EH (cell line): ENCODE measurements around the gene IL21R.
A peak's percentile ranks its signal among the peaks of the same experiment; 100 is the strongest.

Source experiments
- DNase-seq: peaks from one replicate; pipeline ENCODE4 v3.0.0-alpha.2; 2015; ENCODE audit warnings: low read depth

IL21R gene

GRCh38 chr16:27462846-27463682 is 61.1 kb downstream of the IL21R start:
- no peak for DNase-seq

DNA sequence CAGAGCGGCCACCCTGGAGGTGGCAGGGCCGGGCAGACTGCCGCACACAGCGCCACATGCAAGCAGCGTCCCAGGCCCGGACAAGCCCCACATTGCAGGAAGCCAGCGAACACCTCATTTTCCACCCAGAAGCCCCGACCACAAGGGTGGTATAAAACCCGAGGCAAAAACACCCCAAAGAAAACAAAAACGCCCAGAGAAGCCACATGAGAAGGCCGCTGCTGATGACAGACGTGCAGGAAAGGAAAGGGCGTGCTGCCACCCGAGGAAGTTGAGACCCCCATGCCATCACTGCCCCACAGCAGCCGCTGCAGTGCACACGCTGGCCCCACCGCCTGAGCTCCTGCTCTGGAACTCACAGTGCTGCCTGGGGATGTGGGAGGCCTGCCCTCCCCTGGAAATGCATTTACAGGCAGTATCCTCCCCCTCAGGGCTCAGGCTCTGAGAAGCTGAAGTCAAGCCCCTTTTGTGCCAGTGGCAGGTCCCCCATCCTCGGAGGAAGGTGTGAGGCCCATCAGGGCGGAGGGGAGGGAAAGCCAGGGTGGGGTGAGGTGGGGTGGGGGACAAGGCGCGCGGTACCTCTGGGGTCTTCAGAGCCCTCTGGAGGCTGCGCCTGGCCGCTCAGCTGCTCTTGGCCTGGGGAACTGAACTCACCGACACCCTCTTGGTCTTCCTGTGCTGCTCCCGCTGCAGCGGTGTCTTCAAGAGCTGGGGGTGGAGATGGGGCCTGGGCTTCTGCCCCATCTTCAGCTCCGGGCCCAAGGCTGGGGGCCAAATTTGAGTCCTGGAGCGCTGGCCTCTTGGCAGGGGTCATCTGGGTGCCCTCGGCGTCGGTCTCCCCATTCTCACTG is 62.0 kb downstream of the IL21R start:
- DNase-seq = no peak

DNA sequence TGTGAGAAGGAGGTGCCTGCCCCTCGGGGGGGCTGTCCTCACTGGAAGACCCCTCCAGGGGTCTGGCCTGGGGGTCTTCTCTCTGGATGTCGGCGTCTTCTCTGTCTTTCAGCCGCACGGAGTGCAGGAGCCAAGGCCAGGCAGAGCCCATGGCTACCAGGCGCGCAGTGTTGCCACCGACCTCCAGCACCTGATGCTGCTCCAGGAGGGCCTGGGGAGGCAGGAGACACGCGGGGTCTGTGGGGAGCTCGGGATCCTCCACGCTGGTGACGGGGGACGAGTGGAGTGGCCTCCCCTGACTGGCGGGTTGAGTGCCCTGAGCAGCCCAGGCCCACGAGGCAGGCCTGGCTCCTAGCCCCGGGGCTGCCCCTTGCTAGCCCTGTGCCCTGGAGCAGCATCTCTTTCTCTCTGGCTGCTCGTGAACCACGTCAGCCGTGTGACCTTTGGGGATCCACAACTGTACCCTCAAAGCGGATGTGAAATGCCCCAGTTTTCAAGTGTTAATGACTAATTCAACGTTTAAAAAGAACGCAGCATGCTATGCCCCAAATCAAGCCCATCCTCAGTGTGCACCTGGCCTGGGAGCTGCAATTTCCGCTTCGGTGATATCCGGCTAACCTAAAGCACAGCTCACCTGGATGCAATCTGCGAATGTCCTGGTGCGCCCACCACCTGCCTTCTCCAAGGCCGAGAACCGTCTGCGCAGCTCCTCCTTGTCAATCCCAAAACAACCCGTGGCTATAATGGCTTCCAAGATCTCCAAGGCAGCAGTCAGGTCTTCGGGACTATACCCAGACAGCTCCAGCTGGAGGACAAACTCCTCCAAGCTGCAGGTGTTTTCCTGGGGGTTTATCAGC is 62.9 kb downstream of the IL21R start:
- DNase-seq = no peak

DNA sequence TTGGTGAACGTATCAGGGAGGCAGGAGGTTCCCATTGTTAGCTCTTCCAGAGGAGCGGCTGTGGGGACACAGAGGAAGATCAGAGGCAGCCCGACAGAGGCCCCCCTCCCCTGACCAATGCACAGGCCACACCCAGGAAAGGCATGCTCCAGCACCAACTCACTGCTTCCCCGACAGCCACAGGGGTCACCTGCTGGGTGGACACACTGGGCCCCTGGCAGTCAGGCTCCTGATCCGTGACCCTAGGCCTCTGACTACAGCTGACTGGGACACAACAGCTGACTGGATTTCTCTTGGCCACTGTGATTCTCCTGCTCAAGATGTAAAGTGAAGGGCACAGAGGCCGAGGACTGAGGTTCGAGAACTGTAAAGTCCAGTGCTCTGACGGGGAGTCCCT is 63.5 kb downstream of the IL21R start:
- no peak for DNase-seq

DNA sequence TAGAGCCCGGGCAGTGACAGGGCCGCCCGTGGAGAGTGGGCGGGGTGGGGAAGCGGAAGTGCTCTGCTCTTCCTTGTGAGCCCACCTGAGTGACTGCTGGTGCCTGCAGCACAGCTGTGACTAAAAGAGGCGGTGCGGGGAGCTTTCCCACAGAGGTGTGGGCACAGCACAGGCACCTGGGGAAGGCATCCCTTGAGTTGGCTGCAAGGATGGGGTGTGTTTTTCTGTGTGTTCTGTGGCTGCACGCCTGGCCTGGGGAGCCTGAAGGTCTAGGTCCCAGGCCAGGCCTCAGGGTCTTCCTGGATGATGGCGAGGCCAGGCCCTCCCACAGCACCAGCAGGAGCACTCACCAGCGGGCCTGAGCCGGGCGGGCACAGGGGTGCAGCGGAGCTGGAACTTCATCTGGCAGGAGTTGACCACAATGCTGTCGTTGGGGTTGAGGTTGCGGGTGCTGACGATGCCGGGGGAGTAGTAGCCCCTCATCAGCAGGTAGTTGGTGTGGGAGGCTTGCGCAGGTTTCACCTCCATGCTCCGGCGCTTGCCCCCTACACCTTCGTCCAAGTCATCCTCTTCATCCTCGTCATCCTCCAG is 67.1 kb downstream of the IL21R start:
- no peak for DNase-seq

DNA sequence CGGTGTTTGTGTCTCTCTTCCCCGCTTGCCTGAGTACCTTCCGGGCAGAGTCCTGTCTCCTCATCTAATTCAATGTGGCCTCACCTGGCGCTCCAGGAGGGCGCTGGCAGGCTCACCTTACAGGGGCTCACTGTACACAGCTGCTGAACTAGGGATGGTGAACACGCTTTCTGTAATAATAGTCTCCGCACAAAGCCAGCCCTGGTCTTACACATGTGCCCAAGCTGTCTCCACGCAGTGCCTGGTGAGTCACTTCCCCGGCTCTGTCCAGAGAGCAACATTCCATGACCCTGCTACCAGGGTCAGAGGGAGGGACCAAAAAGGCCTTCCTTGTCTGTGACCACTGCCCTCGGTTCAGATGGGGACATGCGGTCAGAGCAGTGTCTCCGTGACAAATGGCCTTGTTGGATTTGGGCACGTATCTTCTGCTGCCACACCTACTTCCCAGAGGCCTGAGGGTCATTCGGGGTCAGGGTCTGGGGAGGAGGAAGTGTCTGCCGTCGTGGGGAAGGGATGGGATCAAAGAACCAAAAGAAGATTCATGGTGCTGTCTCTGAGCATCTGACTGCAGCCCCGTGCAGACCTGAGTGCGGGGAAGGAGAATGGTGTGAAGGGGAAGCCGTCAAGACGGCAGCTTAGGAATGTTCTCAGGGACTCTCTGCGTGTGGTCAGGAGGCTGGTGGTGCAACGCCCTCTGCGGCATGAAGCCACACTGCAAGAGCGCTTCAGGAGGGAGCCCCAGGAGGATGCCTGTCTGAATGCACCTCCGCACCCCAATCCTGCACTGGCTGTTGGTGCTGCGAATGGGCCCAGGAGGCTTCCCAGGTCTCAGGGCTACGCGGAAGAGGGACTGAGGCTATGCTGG is 68.8 kb downstream of the IL21R start:
- DNase-seq = peak; percentile 81

- no peak for DNase-seq
These were observed 69.7 kb downstream of the IL21R start for GRCh38 chr16:27471661-27472060.

GRCh38 chr16:27472091-27473020 is 70.4 kb downstream of the IL21R start:
- no peak for DNase-seq

DNA sequence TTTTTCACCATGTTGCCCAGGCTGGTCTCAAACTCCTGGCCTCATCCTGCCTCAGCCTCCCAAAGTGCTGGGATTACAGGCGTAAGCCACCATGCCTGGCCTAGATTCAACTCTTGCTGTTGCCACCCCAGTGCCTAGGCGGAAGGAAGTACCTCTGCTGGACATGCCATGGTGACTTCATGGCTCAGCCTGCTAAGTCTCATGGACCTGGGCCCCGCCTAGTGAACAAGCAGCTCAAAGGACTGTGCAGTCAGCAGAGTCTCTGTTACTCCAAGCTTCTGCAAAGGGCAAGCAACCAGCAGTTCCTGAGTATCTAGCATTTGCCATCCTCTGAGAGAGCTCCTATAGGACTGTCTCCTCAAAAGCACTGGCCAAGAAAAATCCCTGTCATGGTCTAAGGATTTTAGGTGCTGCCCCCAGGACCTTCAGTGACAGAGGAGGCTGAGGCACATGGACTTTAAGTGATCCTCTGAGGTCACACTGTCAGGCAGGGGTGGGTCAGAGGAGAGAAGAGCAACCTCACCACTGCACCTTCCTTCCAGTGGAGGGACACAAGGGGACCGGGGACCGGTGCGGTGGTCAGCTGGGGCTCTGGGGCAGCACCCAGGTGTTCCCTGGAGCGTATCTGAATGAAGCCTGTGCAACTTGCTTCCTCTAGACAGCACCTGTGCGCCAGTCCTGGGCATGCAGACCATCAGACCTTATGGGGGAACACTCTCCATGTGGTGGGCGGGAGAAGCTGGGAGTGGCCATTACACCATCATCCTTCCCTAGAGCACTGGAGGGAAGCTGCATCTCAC is 71.3 kb downstream of the IL21R start:
- DNase-seq = no peak

DNA sequence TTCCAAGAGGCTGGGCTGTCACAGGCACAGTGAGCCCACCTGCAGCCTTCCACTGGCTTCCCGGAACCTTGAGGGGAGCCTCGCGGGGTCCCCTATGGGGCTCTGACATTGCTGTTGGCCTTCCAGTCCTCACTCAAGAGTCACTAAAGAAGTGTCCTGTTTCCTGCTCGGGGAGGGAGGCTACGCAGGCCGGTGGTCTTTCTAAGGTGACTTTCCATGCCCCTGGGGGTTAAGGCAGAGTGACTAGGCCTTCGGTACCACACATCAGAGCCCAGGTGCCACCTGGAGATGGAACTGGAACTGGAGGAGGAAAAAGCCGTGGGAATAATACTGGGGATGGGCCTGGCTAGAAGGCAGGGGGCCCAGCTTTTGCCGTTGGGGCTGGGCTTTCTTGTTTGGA is 72.1 kb downstream of the IL21R start:
- DNase-seq = no peak

DNA sequence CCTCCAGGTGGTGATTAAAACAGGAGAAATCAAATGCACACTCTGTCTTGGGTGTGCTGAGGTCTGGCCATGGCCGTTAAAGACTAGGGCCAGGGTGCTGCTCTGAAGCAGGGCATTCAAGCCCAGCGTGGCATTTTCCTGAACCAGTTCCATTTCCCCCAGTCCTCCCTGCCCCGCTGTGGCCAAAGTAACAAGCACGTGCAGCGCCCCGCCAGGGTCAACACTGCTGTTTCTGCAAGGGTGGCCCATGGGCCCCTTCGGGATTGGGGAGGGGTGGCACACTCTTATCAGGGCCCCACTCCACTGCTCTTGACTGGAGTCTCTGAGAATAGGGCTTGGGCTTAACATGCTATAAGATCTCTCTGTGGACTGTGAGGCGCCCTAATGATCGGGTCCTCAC is 72.9 kb downstream of the IL21R start:
- no peak for DNase-seq

- peak; percentile 96 for DNase-seq
These were observed 73.6 kb downstream of the IL21R start for GRCh38 chr16:27475561-27475960.

- DNase-seq = peak; percentile 20
These were observed 74.3 kb downstream of the IL21R start for GRCh38 chr16:27476240-27476639.

DNA sequence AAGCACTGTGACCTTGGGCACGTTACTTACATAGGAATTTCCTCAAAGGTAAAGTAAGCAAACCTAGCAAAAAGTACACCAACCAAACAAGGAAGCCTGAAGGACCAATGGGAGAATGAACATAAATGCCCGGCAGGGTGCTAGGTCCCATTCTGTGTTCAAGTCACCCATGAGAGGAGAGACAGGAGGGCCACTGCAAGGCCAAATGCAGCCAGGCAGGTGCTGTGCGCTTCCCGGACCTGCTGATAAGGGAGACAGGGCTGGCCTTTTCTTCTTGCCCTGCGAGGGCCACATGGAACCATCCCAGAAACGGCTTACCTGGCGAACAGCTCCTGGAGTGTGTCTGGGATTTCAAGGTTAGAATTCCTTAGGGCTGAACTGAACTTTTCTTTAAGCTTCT is 78.8 kb downstream of the IL21R start:
- no peak for DNase-seq

DNA sequence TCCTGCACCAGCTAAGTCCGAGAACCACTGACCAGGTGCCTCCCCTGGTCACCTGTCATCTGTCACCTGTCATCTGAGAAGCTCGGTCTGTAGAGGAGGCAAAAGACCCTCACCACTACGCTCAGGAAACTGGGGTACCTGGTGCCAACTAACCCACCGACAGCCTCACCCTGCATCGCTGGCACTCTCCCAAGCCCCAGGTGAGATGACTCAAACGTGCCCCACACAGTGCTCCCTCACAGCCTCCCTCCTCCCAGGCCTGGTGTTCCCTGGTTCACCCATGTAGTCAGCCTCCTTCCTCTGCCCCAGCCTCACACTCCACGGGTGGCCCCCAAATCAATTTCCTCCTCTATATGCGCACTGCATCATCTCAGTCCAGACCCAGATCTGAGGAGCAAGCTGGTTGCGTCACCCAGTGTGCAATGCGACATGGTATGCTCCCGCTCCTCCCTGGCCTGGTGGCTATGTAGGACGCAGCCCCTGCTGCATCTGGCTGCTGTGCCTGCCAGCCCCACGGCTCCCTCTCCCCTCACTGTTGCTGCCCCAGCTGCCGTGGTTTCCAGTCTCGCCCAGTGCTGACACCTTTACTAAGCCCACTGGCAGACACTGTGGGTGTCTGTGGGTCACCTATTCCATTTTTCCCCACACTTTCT is 79.4 kb downstream of the IL21R start:
- DNase-seq = no peak

DNA sequence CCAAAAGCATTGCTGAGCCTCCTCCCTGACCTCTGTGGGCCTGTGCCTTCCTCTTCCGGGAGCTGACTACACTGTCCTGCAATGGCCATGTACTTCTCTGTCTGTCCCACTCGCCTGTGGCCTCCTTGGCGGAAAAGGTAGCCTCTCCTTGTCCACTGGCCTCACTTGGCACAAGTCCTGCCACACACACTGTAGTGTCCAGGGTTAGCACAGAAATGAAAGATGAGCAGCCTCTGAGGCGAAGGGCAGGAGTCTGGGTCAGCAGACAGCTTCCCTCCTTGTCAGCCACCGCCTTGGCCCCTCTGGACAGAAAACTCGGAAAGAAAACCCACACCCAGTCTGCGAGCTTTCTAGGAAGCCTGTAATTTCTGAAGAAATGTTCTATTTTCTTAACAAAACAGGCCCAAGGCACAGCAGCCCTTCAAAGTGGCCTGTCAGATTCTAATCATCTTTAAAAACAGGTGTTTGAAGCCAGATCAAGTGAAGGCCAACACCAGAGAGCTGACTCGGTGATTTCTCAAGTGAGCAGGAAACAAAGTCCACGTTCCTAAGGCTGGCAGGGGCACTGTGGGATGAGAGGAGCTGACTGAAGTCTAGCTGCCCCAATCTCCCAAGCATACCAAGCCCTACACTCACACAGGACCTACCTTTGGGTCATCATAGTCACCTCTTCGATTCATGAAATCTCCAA is 80.6 kb downstream of the IL21R start:
- DNase-seq = no peak

DNA sequence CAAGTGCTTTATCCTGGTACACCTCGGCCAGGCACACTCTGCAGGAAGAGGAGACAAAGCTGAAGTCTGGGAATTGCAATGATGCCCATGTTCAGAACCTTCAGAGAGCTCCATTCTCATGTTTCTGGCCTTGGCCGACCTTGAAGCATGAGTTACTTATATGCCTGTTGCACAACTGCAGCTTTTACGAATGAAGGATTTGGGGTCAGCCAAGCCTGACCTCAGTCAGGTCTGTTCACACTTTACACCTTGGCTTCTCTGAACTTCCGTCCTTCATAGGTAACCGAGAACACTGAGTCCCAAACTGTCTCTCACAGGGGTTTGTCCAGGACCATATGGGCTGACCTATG is 81.1 kb downstream of the IL21R start:
- DNase-seq = no peak

DNA sequence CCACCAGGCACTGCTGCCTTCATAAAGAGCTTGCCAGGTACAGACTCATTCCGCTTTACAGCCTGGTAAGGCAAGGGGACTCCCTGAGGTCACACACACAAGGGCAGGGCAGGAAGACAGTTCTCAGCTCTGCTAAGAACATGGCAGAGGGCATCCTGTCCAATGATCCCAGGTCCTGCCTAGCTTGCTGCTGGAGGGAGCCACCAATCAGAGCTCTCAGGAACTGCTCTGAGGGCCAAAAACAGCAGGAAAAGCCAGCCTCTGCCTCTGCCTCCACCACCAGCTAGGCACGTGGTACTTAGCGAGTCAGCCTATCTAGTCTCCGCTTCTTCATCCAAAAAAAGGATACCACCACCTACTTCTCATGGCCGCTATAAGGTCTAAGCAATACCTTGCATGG is 81.7 kb downstream of the IL21R start:
- DNase-seq = no peak
